HG03520 (cell line): ENCODE data around the gene ZNF146.
"Not testable (repeated sequence)": the region's sequence is repeated elsewhere in the genome, so short reads cannot be mapped to it uniquely, and the experiment has no call there.

Experiments used
- ATAC-seq: cut with Tn5 transposase; IDR thresholded peaks from one replicate; pipeline ENCODE4 v1.9.1; 2021; ENCODE audit warnings: mild to moderate bottlenecking, moderate library complexity; ENCODE audit not compliant: unreplicated experiment

Gene ZNF146

DNA sequence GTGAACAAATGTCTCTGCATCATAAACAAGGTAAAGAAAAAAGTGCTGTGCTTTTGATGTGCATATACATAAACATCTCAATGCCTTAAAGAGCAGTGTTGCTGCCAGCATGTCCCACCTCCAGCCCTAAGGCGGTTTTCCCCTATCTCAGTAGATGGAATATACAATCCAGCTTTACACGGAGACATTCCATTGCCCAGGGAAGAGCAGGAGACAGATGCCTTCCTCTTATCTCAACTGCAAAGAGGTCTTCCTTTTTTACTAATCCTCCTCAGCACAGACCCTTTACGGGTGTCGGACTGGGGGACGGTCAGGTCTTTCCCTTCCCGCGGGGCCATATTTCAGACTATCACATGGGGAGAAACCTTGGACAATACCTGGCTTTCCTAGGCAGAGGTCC lies 18.7 kb downstream of the ZNF146 start:
- ATAC-seq = not testable (repeated sequence)

DNA sequence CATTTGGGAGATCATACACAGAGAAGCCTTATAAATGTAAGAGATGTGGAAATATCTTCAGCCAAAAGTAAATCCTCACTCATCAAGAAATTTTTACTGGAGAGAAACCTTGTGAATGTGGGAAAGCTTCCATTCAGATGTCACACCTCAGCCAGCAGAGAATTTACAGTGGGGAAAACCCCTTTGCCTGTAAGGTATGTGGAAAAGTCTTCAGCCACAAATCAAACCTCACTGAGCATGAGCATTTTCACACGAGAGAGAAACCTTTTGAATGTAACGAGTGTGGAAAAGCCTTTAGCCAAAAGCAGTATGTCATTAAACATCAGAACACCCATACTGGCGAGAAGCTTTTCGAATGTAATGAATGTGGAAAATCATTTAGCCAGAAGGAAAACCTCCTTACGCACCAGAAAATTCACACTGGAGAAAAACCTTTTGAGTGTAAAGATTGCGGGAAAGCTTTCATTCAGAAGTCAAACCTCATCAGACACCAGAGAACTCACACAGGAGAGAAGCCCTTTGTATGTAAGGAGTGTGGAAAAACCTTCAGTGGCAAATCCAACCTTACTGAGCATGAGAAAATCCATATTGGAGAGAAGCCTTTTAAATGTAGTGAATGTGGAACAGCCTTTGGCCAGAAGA lies 21.5 kb downstream of the ZNF146 start:
- no peak for ATAC-seq

DNA sequence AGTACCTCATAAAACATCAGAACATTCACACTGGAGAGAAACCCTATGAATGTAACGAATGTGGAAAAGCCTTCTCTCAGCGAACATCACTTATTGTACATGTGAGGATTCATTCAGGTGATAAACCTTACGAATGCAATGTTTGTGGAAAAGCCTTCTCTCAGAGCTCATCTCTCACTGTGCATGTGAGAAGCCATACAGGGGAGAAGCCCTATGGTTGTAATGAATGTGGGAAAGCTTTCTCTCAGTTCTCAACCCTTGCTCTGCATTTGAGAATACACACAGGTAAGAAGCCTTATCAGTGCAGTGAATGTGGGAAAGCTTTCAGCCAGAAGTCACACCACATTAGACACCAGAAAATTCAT lies 22.0 kb downstream of the ZNF146 start:
- no peak for ATAC-seq

- no peak for ATAC-seq
Observed at GRCh38 chr19:36244066-36244465, 29.2 kb downstream of the ZNF146 start.

DNA sequence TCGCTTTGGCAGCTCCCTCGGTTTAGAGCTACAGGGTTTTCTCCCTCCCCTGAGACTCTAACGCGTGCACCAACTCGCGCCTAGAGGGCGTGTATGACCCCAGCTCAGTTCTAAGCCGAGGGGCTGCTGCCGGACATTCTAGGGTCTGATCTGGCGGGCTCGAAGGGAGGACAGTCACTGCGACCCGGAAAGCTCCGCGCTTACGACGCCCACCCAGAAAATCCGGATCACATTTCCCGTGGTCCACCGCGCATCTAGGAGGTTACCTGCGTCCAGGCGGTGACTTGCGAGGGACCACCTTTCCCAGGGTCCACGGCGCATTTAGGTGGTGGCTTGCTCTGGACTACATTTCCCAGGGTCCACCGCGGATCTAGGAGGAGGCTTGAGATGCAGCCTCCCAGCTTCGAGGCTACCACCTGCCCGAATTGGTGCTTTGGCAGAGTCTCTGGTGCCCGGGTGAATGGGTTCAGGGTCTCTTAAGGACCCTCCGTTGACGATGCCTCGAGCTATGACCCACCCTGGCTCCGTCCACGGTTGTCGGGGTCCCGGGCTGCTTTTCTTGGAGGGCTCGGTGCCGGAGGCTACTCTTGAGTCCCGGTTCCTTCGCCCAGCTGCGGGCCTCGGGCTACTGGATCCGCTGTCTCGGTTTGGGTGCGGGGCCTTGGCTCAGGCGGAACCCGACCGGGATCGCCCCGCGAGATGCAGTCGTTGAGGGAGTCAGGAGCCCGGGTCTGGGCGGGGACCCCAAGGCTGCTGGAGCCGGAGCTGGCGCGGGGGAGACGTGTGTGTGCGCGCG lies 30.5 kb downstream of the ZNF146 start:
- no peak for ATAC-seq

DNA sequence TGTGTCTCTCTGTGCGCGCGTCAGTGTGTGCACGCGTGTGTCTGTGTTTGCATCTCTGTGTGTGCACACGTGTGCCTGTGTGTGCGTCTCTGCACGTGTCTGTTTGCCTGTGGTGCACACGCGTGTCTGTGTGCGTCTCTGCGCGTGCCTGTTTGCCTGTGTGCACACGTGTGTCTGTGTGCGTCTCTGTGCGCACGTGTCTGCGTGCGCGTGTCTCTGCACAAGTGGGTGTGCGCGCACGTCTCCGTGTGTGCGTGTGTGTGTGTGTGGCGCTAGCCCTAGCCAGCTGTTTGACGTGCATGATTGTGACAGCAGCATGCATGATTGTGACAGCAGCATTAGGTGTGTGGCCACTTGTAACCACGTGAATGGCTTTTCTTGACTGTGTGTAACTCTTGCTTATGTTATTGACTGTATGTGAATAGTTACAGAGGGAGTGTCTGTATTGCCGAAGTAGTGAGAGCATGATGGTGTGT lies 31.1 kb downstream of the ZNF146 start:
- ATAC-seq = no peak

- no peak for ATAC-seq
Observed at GRCh38 chr19:36252047-36252446, 37.1 kb downstream of the ZNF146 start.

GRCh38 chr19:36254848-36255247 lies 39.9 kb downstream of the ZNF146 start:
- ATAC-seq = no peak

DNA sequence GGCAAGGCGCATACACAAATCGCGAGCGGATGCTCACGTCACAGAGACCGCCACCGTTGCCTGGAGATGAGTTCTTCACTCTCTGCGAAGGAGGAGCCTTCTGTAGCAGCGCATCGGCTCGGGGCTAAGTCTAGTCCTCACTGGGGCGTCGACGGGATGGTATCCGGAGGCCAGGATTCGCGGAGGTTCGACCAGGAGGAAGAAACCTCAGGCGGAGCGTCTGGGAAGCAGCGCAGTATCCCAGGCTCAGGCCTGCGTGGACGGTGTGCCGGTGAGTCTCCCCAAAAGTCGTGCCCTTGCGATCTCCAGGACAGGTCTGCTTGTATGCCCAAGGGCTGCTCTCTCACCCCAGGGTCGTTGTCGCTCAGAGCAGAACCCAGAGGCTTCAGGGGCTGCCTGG lies 40.4 kb downstream of the ZNF146 start:
- ATAC-seq = no peak

- no peak for ATAC-seq
Observed at GRCh38 chr19:36256064-36256463, 41.2 kb downstream of the ZNF146 start.

DNA sequence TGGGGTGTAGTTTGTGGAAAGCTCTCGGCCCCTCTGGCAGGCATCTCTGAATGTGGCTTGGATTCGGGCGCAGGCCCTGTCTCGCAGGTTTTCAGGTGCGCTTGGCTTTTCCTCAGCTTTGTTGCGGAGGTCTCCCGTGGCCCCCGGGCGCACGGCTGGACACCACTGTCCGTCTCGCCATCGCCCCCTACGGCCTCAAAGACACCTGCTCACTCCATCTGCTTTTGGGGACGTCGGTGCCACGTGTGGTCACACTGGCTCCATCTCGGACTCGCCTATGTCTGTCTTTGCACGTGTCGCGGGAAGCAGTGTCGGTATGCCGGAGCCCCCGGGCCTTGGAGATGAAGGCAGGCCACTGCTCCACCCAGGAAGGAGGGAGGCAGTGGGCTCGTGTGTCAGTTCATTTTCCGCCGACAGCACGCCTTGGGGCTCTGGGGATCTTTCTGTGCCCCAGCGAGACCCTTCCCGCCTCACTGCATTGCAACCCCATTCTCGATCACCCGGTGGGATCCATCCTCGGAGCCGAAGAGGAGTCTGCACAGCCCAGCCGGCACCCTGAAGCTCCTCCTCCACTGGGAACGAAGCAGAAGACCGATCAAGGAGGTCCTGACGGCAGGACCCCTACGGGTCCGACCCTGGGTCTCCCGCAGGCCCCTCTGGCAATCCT lies 42.1 kb downstream of the ZNF146 start:
- no peak for ATAC-seq

DNA sequence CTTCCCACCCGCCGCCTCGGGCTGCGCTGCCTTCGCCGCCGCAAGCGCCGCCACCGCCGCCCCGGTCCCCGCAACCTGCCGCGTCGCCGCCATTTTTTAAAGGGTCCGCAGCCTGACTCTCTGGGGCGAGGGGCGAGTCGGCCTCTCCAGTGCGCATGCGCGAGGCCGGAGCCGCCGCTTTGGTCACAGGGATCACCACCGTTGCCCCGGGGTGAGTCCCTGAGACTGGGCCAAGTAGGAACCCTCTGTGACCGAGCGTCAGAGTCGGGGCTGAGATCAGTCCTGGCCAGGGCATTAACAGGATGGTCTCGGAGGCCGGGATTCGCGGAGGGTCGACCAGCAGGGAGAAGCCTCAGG lies 42.6 kb downstream of the ZNF146 start:
- no peak for ATAC-seq

GRCh38 chr19:36258028-36258875 lies 43.3 kb downstream of the ZNF146 start:
- ATAC-seq = no peak

- no peak for ATAC-seq
Observed at GRCh38 chr19:36259211-36259610, 44.3 kb downstream of the ZNF146 start.

- ATAC-seq = no peak
Observed at GRCh38 chr19:36265064-36265463, 50.2 kb downstream of the ZNF146 start.

- no peak for ATAC-seq
Observed at GRCh38 chr19:36265856-36266374, 51.0 kb downstream of the ZNF146 start.

GRCh38 chr19:36266375-36266961 lies 51.6 kb downstream of the ZNF146 start:
- ATAC-seq = no peak

DNA sequence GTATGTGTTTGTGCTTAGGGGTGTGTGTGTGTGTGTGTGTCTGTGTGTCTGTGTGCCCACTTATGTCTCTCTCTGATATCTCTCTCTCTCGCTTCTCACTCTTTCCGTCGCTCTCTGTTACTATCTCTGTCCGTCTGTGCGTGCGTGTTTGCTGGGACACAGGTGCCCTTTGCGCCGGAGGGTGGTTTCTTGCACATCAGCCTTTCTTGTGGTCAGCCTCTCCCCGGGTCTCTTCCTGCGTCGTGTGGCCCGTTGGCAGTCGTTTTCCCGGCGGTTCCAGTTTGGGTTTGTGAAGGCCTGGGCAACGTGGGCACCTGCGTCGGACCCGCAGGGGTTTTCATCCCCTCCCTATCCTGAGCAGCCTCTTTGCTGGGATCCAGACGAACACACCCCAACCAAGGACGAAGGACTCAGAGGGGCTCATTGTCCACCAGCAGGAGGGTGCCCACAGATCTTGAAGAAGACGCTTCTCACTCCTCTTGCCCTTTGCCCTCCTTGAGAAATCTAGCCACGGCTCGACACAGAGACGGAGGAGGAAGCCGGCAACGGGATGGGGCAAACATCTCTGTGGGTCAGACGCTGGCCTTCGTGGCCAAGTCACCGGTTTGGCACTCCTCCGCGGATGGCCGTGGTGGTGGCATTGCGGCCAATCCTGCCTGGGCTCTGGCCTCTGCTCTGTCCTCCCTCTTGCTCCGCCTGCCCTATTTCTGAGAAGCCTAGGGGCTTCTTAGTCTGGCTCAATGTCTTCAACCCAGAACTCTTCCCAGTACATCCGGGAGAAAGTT lies 52.3 kb downstream of the ZNF146 start:
- no peak for ATAC-seq

- ATAC-seq = not testable (repeated sequence)
Observed at GRCh38 chr19:36268081-36268480, 53.2 kb downstream of the ZNF146 start.

- not testable (repeated sequence) for ATAC-seq
Observed at GRCh38 chr19:36268591-36268990, 53.7 kb downstream of the ZNF146 start.
